Activated T-helper 1 cell treated with anti-CD3 and anti-CD28 coated beads, Interleukin-12 subunit alpha, Interleukin-12 subunit beta, Interleukin-2, Interleukin-4 antibody, amounts not matched to agents 30 ng/mL and 10 ng/mL and 1 ng/mL, durations not matched to agents 14 hours and 24 hours and 36 hours (primary cell): ENCODE results near the gene FTO. TPM values are rescaled to one million over a fixed set of nuclear protein-coding genes. Genes with fewer than 3 reads are reported as not detected.
A peak's percentile ranks its signal among the peaks of the same experiment; 100 is the strongest.
"Not testable (repeated sequence)": the region's sequence is repeated elsewhere in the genome, so short reads cannot be mapped to it uniquely, and the experiment has no call there.

Source experiments
- DNase-seq: peaks from one replicate; pipeline ENCODE4 v3.0.0; 2021; ENCODE audit warnings: low spot score
- H3K27ac Mint-ChIP-seq: one replicate; pipeline ENCODE4 v1.8.0; 2021; ENCODE audit warnings: mild to moderate bottlenecking, mixed read lengths
- H3K27me3 Mint-ChIP-seq: one replicate; pipeline ENCODE4 v1.8.0; 2022; ENCODE audit warnings: mild to moderate bottlenecking, moderate library complexity, mixed read lengths; ENCODE audit not compliant: insufficient read depth
- H3K36me3 Mint-ChIP-seq: one replicate; pipeline ENCODE4 v1.8.0; 2021; ENCODE audit warnings: low read depth, mixed read lengths
- H3K4me1 Mint-ChIP-seq: one replicate; pipeline ENCODE4 v1.8.0; 2021; ENCODE audit warnings: low read depth, mixed read lengths
- H3K4me3 Mint-ChIP-seq: one replicate; pipeline ENCODE4 v1.8.0; 2021; ENCODE audit warnings: mild to moderate bottlenecking, moderate library complexity, mixed read lengths
- H3K9me3 Mint-ChIP-seq: one replicate; pipeline ENCODE4 v1.8.0; 2021; ENCODE audit warnings: mixed read lengths
- intact Hi-C: fragments of 100-400 bp; cut with micrococcal nuclease; formaldehyde crosslinking; loops from one replicate; pipeline ENCODE4 v1.15.1; 2024
- total RNA-seq: library from RNA; stranded (reverse); gene quantifications from 2 replicates; pipeline ENCODE4 v1.2.3, GENCODE V29; 2022

FTO gene
- total RNA-seq, 1 donor from 2014 or later = 56.4 TPM

- DNase-seq = no peak
- Mint-ChIP-seq H3K9me3 (no peaks in the 10 kb centered on the region), H3K36me3 (peaks cover 11% of the 10 kb centered on the region), H3K27ac (peak overlapping the region; percentile 26), H3K27me3 (no peaks in the 10 kb centered on the region), H3K4me1 (peaks cover 7% of the 10 kb centered on the region), H3K4me3 (no peak overlapping the region)
- intact Hi-C loops = no loop called here
These were observed 178.4 kb downstream of the FTO start for GRCh38 chr16:53882310-53882709.

- DNase-seq = no peak
- peaks cover 15% of the 10 kb centered on the region for H3K36me3 Mint-ChIP-seq
- no peak overlapping the region for H3K4me3 Mint-ChIP-seq
- no peaks in the 10 kb centered on the region for H3K9me3 Mint-ChIP-seq
- no peaks in the 10 kb centered on the region for H3K27me3 Mint-ChIP-seq
- intact Hi-C loops = no loop called here
- no peak overlapping the region for H3K27ac Mint-ChIP-seq
- H3K4me1 Mint-ChIP-seq = peaks cover 7% of the 10 kb centered on the region
These were observed 180.8 kb downstream of the FTO start for GRCh38 chr16:53884748-53885147.

GRCh38 chr16:53886482-53887378 lies 182.8 kb downstream of the FTO start:
- intact Hi-C loops = no loop called here
- H3K36me3 Mint-ChIP-seq = peaks cover 11% of the 10 kb centered on the region
- no peak overlapping the region for H3K27ac Mint-ChIP-seq
- no peaks in the 10 kb centered on the region for H3K27me3 Mint-ChIP-seq
- H3K9me3 Mint-ChIP-seq = no peaks in the 10 kb centered on the region
- H3K4me3 Mint-ChIP-seq = no peak overlapping the region
- DNase-seq = no peak
- peaks cover 11% of the 10 kb centered on the region for H3K4me1 Mint-ChIP-seq

- H3K36me3 Mint-ChIP-seq = peaks cover 7% of the 10 kb centered on the region
- peaks cover 18% of the 10 kb centered on the region for H3K4me1 Mint-ChIP-seq
- no peak overlapping the region for H3K4me3 Mint-ChIP-seq
- H3K9me3 Mint-ChIP-seq = no peaks in the 10 kb centered on the region
- intact Hi-C loops = no loop called here
- no peak overlapping the region for H3K27ac Mint-ChIP-seq
- no peak for DNase-seq
- H3K27me3 Mint-ChIP-seq = no peaks in the 10 kb centered on the region
These were observed 184.3 kb downstream of the FTO start for GRCh38 chr16:53888222-53888621.

- H3K36me3 Mint-ChIP-seq, H3K4me3 Mint-ChIP-seq, H3K27me3 Mint-ChIP-seq, DNase-seq, H3K27ac Mint-ChIP-seq, H3K9me3 Mint-ChIP-seq: not testable (repeated sequence)
- intact Hi-C loops = loop anchor here (1.0 to 10.0 kb wide), 3 partner anchors 395 to 1366 kb away; partner anchors contain the start of gene IRX3
- H3K4me1 Mint-ChIP-seq = peaks cover 38% of the 10 kb centered on the region
These were observed 186.9 kb downstream of the FTO start for GRCh38 chr16:53890877-53891276.

GRCh38 chr16:53891409-53892139 lies 187.6 kb downstream of the FTO start:
- H3K4me3 Mint-ChIP-seq = no peak overlapping the region
- H3K27ac Mint-ChIP-seq = peak overlapping the region; percentile 11
- intact Hi-C loops = loop anchor here (1.0 to 10.0 kb wide), 7 partner anchors 21 to 1366 kb away; no protein-coding TSS in a partner anchor
- no peaks in the 10 kb centered on the region for H3K27me3 Mint-ChIP-seq
- peaks cover 38% of the 10 kb centered on the region for H3K4me1 Mint-ChIP-seq
- no peaks in the 10 kb centered on the region for H3K9me3 Mint-ChIP-seq
- peaks cover 7% of the 10 kb centered on the region for H3K36me3 Mint-ChIP-seq
- no peak for DNase-seq

GRCh38 chr16:53892155-53892554 lies 188.2 kb downstream of the FTO start:
- peaks cover 5% of the 10 kb centered on the region for H3K36me3 Mint-ChIP-seq
- peak; percentile 39 for DNase-seq
- H3K9me3 Mint-ChIP-seq = no peaks in the 10 kb centered on the region
- H3K4me1 Mint-ChIP-seq = peaks cover 38% of the 10 kb centered on the region
- no peaks in the 10 kb centered on the region for H3K27me3 Mint-ChIP-seq
- no peak overlapping the region for H3K4me3 Mint-ChIP-seq
- H3K27ac Mint-ChIP-seq = peak overlapping the region; percentile 11
- intact Hi-C loops = loop anchor here (1.0 to 10.0 kb wide), 7 partner anchors 21 to 1365 kb away; no protein-coding TSS in a partner anchor

- Mint-ChIP-seq H3K27ac (no peak overlapping the region), H3K4me1 (peaks cover 38% of the 10 kb centered on the region), H3K9me3 (no peaks in the 10 kb centered on the region), H3K27me3 (no peaks in the 10 kb centered on the region), H3K4me3 (no peak overlapping the region), H3K36me3 (peaks cover 8% of the 10 kb centered on the region)
- intact Hi-C loops = loop anchor here (2.0 to 10.0 kb wide), 6 partner anchors 19 to 1363 kb away; no protein-coding TSS in a partner anchor
- DNase-seq = no peak
These were observed 189.9 kb downstream of the FTO start for GRCh38 chr16:53893731-53894435.

- H3K27ac Mint-ChIP-seq = no peak overlapping the region
- H3K4me1 Mint-ChIP-seq = peaks cover 44% of the 10 kb centered on the region
- H3K4me3 Mint-ChIP-seq = no peak overlapping the region
- no peak for DNase-seq
- no peaks in the 10 kb centered on the region for H3K9me3 Mint-ChIP-seq
- H3K36me3 Mint-ChIP-seq = peaks cover 4% of the 10 kb centered on the region
- H3K27me3 Mint-ChIP-seq = no peaks in the 10 kb centered on the region
- intact Hi-C loops = loop anchor here (5.0 to 10.0 kb wide), 2 partner anchors 530 to 1363 kb away; no protein-coding TSS in a partner anchor
These were observed 190.7 kb downstream of the FTO start for GRCh38 chr16:53894686-53895085.

GRCh38 chr16:53895433-53895832 lies 191.5 kb downstream of the FTO start:
- H3K27me3 Mint-ChIP-seq = no peaks in the 10 kb centered on the region
- H3K27ac Mint-ChIP-seq = no peak overlapping the region
- intact Hi-C loops = loop anchor here (10.0 kb wide), 1 partner anchor 529 kb away; no protein-coding TSS in a partner anchor
- no peak overlapping the region for H3K4me3 Mint-ChIP-seq
- H3K36me3 Mint-ChIP-seq = peaks cover 3% of the 10 kb centered on the region
- H3K4me1 Mint-ChIP-seq = peaks cover 49% of the 10 kb centered on the region
- H3K9me3 Mint-ChIP-seq = no peaks in the 10 kb centered on the region
- no peak for DNase-seq

- peaks cover 5% of the 10 kb centered on the region for H3K36me3 Mint-ChIP-seq
- peaks cover 49% of the 10 kb centered on the region for H3K4me1 Mint-ChIP-seq
- H3K9me3 Mint-ChIP-seq = no peaks in the 10 kb centered on the region
- H3K27me3 Mint-ChIP-seq = no peaks in the 10 kb centered on the region
- no peak overlapping the region for H3K27ac Mint-ChIP-seq
- H3K4me3 Mint-ChIP-seq = no peak overlapping the region
- intact Hi-C loops = loop anchor here (10.0 kb wide), 1 partner anchor 529 kb away; no protein-coding TSS in a partner anchor
- no peak for DNase-seq
These were observed 191.9 kb downstream of the FTO start for GRCh38 chr16:53895851-53896250.

- Mint-ChIP-seq H3K4me1 (peaks cover 45% of the 10 kb centered on the region), H3K9me3 (no peaks in the 10 kb centered on the region), H3K4me3 (no peak overlapping the region), H3K27me3 (no peaks in the 10 kb centered on the region), H3K27ac (no peak overlapping the region), H3K36me3 (peaks cover 9% of the 10 kb centered on the region)
- intact Hi-C loops = loop anchor here (10.0 kb wide), 1 partner anchor 528 kb away; no protein-coding TSS in a partner anchor
- DNase-seq = no peak
These were observed 192.8 kb downstream of the FTO start for GRCh38 chr16:53896722-53897121.
